WTC11 (cell line): ENCODE data around the gene ANKS3. TPM values are rescaled to one million over a fixed set of nuclear protein-coding genes. Genes with fewer than 3 reads are reported as not detected.
A peak's percentile ranks its signal among the peaks of the same experiment; 100 is the strongest.

ENCODE experiments used
- ATAC-seq: fragments of 200-7000 bp; cut with Tn5 transposase; 2 replicates; pipeline ENCODE4 v1.10.0; 2021; ENCODE audit warnings: mild to moderate bottlenecking, moderate library complexity
- CTCF ChIA-PET: fragments of 300-600 bp; sonication (Branson Sonifier 250); formaldehyde crosslinking; loops from one replicate; lab custom pipeline; 2021; ENCODE audit warnings: antibody characterized with exemption; lab: Charles Lee
- POLR2A ChIA-PET: fragments of 350-600 bp; sonication (Branson Sonifier 250); formaldehyde crosslinking; loops from one replicate; lab custom pipeline; 2021; ENCODE audit warnings: antibody characterized with exemption; lab: Charles Lee
- DNase-seq: peaks from one replicate; pipeline ENCODE4 v3.0.0; 2021; ENCODE audit warnings: low spot score
- H3K27ac Mint-ChIP-seq: 2 replicates; pipeline ENCODE4 v1.8.0; 2021; ENCODE audit warnings: mixed read lengths
- H3K27me3 Mint-ChIP-seq: 2 replicates; pipeline ENCODE4 v1.8.0; 2021; ENCODE audit warnings: low read depth, mild to moderate bottlenecking, moderate library complexity, mixed read lengths
- H3K36me3 Mint-ChIP-seq: 2 replicates; pipeline ENCODE4 v1.8.0; 2021; ENCODE audit warnings: mixed read lengths
- H3K4me1 Mint-ChIP-seq: 2 replicates; pipeline ENCODE4 v1.8.0; 2022; ENCODE audit warnings: mixed read lengths
- H3K4me3 Mint-ChIP-seq: 2 replicates; pipeline ENCODE4 v1.8.0; 2021; ENCODE audit warnings: mild to moderate bottlenecking, moderate library complexity, mixed read lengths
- H3K9me3 Mint-ChIP-seq: 2 replicates; pipeline ENCODE4 v1.8.0; 2021; ENCODE audit warnings: mixed read lengths
- CREM ChIP-seq: sonication (generic); formaldehyde crosslinking; IDR thresholded peaks from 2 replicates; pipeline ENCODE4 v1.8.1; 2022; ENCODE audit warnings: mild to moderate bottlenecking, missing genetic modification reagents, moderate library complexity
- FOXJ3 ChIP-seq: sonication (generic); formaldehyde crosslinking; IDR thresholded peaks from 2 replicates; pipeline ENCODE4 v1.9.0; 2021; ENCODE audit warnings: missing genetic modification reagents, mild to moderate bottlenecking, borderline replicate concordance
- FOXP1 ChIP-seq: sonication (generic); formaldehyde crosslinking; IDR thresholded peaks from 2 replicates; pipeline ENCODE4 v1.8.0; 2022; ENCODE audit warnings: missing genetic modification reagents, mild to moderate bottlenecking, moderate library complexity, borderline replicate concordance
- GABPB1 ChIP-seq: sonication (generic); formaldehyde crosslinking; IDR thresholded peaks from 2 replicates; pipeline ENCODE4 v1.8.1; 2023; ENCODE audit warnings: mild to moderate bottlenecking, missing genetic modification reagents
- IRF2 ChIP-seq: sonication (generic); formaldehyde crosslinking; IDR thresholded peaks from 2 replicates; pipeline ENCODE4 v1.8.0; 2022; ENCODE audit warnings: low read depth, missing genetic modification reagents, borderline replicate concordance
- NFE2L1 ChIP-seq: sonication (generic); formaldehyde crosslinking; IDR thresholded peaks from 2 replicates; pipeline ENCODE4 v1.8.1; 2023; ENCODE audit warnings: missing genetic modification reagents
- OVOL2 ChIP-seq: fragments of 250-450 bp; sonication (Bioruptor Pico); IDR thresholded peaks from 2 replicates; pipeline ENCODE4 v1.9.0; 2021; ENCODE audit warnings: mild to moderate bottlenecking, borderline replicate concordance
- PRRX2 ChIP-seq: fragments of 250-450 bp; sonication (Bioruptor Pico); IDR thresholded peaks from 2 replicates; pipeline ENCODE4 v1.8.0; 2021; ENCODE audit warnings: mild to moderate bottlenecking
- RORB ChIP-seq: fragments of 250-450 bp; sonication (Bioruptor Pico); IDR thresholded peaks from 2 replicates; pipeline ENCODE4 v1.9.0; 2021; ENCODE audit warnings: mild to moderate bottlenecking
- SMAD3 ChIP-seq: sonication (generic); formaldehyde crosslinking; IDR thresholded peaks from 2 replicates; pipeline ENCODE4 v1.8.0; 2022; ENCODE audit warnings: missing genetic modification reagents, mild to moderate bottlenecking, borderline replicate concordance
- SP1 ChIP-seq: sonication (generic); formaldehyde crosslinking; conservative IDR thresholded peaks from 2 replicates; pipeline ENCODE4 v1.8.1; 2022; ENCODE audit warnings: missing genetic modification reagents
- TEAD4 ChIP-seq: sonication (generic); formaldehyde crosslinking; IDR thresholded peaks from 2 replicates; pipeline ENCODE4 v1.8.0; 2022; ENCODE audit warnings: mild to moderate bottlenecking, missing genetic modification reagents
- ZNF232 ChIP-seq: sonication (generic); formaldehyde crosslinking; IDR thresholded peaks from 2 replicates; pipeline ENCODE4 v1.8.0; 2022; ENCODE audit warnings: mild to moderate bottlenecking, missing genetic modification reagents
- ZNF671 ChIP-seq: fragments of 250-450 bp; sonication (Bioruptor Pico); IDR thresholded peaks from 2 replicates; pipeline ENCODE4 v1.8.0; 2021; ENCODE audit warnings: mild to moderate bottlenecking
- total RNA-seq: library from RNA; stranded (reverse); gene quantifications from 3 replicates; pipeline ENCODE4 v1.2.3, GENCODE V29; 2021
- TF ChIP-seq, protein P1 (sequence below): sonication (generic); formaldehyde crosslinking; IDR thresholded peaks from 2 replicates; pipeline ENCODE4 v1.8.0; 2022; ENCODE audit warnings: mild to moderate bottlenecking, missing genetic modification reagents
- TF ChIP-seq, protein P2 (sequence below): sonication (generic); formaldehyde crosslinking; IDR thresholded peaks from 2 replicates; pipeline ENCODE4 v1.8.0; 2022; ENCODE audit warnings: missing genetic modification reagents
- TF ChIP-seq, protein P3 (sequence below): sonication (generic); formaldehyde crosslinking; IDR thresholded peaks from 2 replicates; pipeline ENCODE4 v1.8.1; 2022; ENCODE audit warnings: mild to moderate bottlenecking, moderate library complexity, missing genetic modification reagents
- TF ChIP-seq, protein P4 (sequence below): fragments of 250-450 bp; sonication (Bioruptor Pico); IDR thresholded peaks from 2 replicates; pipeline ENCODE4 v1.9.0; 2021; ENCODE audit warnings: mild to moderate bottlenecking
- TF ChIP-seq, protein P5 (sequence below): sonication (generic); formaldehyde crosslinking; IDR thresholded peaks from 2 replicates; pipeline ENCODE4 v1.8.0; 2023; ENCODE audit warnings: missing genetic modification reagents
- TF ChIP-seq, protein P6 (sequence below): sonication (generic); formaldehyde crosslinking; IDR thresholded peaks from 2 replicates; pipeline ENCODE4 v1.8.1; 2022; ENCODE audit warnings: mild to moderate bottlenecking, missing genetic modification reagents, moderate library complexity, borderline replicate concordance

ANKS3 gene
- total RNA-seq, 1 experiment from 2014 or later = 35.6 TPM

DNA sequence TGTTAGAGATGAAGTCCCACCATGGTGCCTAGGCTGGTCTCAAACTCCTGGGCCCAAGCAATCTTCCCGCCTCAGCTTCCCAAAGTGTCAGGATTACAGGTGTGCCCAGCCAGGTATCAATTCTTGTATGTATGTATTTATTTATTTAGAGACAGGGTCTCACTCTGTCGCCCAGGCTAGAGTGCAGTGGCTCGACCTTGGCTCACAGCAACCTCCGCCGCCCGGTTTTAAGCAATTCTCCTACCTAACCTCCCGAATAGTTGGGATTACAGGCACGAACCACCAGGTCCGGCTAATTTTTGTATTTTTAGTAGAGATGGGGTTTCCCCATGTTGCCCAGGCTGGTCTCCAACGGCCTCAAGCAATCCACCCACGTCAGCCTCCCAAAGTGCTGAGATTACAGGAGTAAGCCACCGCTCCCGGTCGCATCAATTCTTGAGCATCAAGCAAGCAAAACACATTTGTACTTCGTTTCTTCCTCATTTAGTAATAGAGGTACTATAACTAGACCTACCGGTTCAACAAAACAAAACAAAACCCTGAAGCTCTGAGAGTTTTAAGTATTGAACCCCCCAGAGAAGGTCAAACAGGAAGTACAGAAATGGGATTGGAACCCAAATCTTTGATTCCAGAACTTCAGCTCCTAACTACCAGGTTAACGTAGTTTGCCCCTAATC, 33.9 kb upstream of the ANKS3 start:
- ChIA-PET CTCF (interaction anchor here (0.7 to 1.5 kb wide), 9 partner anchors 8 to 273 kb away, joined by 3 to 7 read pairs (median 3); partner anchors contain the start of genes ANKS3, DNAAF8, ROGDI and SEPTIN12), POLR2A (interaction anchor here (1.4 to 3.1 kb wide), 2 partner anchors 33 to 35 kb away, joined by 7 to 16 read pairs; partner anchors contain the start of genes ANKS3, DNAAF8 and ROGDI)
- Mint-ChIP-seq H3K4me1 (peaks cover 17% of the 10 kb centered on the region), H3K27me3 (no peaks in the 10 kb centered on the region), H3K36me3 (peaks cover under 1% of the 10 kb centered on the region; the same call in 1 of the 2 replicates), H3K4me3 (peak overlapping the region; percentile 86), H3K9me3 (no peaks in the 10 kb centered on the region), H3K27ac (peak overlapping the region; percentile 99)
- ATAC-seq (no peak), DNase-seq (no peak)
- no peak for TF ChIP-seq PRRX2 (CRISPR knock-in tag)
- no peak for TF ChIP-seq SP1 (CRISPR knock-in tag)
- no peak for TF ChIP-seq SMAD3
- no peak for TF ChIP-seq TEAD4 (CRISPR knock-in tag)
- TF ChIP-seq, protein P1, sequence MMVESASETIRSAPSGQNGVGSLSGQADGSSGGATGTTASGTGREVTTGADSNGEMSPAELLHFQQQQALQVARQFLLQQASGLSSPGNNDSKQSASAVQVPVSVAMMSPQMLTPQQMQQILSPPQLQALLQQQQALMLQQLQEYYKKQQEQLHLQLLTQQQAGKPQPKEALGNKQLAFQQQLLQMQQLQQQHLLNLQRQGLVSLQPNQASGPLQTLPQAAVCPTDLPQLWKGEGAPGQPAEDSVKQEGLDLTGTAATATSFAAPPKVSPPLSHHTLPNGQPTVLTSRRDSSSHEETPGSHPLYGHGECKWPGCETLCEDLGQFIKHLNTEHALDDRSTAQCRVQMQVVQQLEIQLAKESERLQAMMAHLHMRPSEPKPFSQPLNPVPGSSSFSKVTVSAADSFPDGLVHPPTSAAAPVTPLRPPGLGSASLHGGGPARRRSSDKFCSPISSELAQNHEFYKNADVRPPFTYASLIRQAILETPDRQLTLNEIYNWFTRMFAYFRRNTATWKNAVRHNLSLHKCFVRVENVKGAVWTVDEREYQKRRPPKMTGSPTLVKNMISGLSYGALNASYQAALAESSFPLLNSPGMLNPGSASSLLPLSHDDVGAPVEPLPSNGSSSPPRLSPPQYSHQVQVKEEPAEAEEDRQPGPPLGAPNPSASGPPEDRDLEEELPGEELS (CRISPR knock-in tag) = no peak
- TF ChIP-seq, protein P2, sequence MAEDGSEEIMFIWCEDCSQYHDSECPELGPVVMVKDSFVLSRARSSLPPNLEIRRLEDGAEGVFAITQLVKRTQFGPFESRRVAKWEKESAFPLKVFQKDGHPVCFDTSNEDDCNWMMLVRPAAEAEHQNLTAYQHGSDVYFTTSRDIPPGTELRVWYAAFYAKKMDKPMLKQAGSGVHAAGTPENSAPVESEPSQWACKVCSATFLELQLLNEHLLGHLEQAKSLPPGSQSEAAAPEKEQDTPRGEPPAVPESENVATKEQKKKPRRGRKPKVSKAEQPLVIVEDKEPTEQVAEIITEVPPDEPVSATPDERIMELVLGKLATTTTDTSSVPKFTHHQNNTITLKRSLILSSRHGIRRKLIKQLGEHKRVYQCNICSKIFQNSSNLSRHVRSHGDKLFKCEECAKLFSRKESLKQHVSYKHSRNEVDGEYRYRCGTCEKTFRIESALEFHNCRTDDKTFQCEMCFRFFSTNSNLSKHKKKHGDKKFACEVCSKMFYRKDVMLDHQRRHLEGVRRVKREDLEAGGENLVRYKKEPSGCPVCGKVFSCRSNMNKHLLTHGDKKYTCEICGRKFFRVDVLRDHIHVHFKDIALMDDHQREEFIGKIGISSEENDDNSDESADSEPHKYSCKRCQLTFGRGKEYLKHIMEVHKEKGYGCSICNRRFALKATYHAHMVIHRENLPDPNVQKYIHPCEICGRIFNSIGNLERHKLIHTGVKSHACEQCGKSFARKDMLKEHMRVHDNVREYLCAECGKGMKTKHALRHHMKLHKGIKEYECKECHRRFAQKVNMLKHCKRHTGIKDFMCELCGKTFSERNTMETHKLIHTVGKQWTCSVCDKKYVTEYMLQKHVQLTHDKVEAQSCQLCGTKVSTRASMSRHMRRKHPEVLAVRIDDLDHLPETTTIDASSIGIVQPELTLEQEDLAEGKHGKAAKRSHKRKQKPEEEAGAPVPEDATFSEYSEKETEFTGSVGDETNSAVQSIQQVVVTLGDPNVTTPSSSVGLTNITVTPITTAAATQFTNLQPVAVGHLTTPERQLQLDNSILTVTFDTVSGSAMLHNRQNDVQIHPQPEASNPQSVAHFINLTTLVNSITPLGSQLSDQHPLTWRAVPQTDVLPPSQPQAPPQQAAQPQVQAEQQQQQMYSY (CRISPR knock-in tag) = no peak
- TF ChIP-seq IRF2 (CRISPR knock-in tag) = no peak
- TF ChIP-seq GABPB1 = no peak
- TF ChIP-seq, protein P3, sequence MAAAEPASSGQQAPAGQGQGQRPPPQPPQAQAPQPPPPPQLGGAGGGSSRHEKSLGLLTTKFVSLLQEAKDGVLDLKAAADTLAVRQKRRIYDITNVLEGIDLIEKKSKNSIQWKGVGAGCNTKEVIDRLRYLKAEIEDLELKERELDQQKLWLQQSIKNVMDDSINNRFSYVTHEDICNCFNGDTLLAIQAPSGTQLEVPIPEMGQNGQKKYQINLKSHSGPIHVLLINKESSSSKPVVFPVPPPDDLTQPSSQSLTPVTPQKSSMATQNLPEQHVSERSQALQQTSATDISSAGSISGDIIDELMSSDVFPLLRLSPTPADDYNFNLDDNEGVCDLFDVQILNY (CRISPR knock-in tag) = no peak
- TF ChIP-seq NFE2L1 (CRISPR knock-in tag) = no peak
- no peak for TF ChIP-seq CREM (CRISPR knock-in tag)
- TF ChIP-seq OVOL2 (CRISPR knock-in tag) = no peak
- TF ChIP-seq RORB (CRISPR knock-in tag) = no peak
- no peak for TF ChIP-seq FOXJ3
- TF ChIP-seq, protein P4, sequence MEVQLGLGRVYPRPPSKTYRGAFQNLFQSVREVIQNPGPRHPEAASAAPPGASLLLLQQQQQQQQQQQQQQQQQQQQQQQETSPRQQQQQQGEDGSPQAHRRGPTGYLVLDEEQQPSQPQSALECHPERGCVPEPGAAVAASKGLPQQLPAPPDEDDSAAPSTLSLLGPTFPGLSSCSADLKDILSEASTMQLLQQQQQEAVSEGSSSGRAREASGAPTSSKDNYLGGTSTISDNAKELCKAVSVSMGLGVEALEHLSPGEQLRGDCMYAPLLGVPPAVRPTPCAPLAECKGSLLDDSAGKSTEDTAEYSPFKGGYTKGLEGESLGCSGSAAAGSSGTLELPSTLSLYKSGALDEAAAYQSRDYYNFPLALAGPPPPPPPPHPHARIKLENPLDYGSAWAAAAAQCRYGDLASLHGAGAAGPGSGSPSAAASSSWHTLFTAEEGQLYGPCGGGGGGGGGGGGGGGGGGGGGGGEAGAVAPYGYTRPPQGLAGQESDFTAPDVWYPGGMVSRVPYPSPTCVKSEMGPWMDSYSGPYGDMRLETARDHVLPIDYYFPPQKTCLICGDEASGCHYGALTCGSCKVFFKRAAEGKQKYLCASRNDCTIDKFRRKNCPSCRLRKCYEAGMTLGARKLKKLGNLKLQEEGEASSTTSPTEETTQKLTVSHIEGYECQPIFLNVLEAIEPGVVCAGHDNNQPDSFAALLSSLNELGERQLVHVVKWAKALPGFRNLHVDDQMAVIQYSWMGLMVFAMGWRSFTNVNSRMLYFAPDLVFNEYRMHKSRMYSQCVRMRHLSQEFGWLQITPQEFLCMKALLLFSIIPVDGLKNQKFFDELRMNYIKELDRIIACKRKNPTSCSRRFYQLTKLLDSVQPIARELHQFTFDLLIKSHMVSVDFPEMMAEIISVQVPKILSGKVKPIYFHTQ (CRISPR knock-in tag) = no peak
- TF ChIP-seq ZNF671 (CRISPR knock-in tag) = no peak
- TF ChIP-seq, protein P5, sequence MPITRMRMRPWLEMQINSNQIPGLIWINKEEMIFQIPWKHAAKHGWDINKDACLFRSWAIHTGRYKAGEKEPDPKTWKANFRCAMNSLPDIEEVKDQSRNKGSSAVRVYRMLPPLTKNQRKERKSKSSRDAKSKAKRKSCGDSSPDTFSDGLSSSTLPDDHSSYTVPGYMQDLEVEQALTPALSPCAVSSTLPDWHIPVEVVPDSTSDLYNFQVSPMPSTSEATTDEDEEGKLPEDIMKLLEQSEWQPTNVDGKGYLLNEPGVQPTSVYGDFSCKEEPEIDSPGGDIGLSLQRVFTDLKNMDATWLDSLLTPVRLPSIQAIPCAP (CRISPR knock-in tag) = no peak
- no peak for TF ChIP-seq FOXP1 (CRISPR knock-in tag)
- TF ChIP-seq ZNF232 (CRISPR knock-in tag) = no peak
- TF ChIP-seq, protein P6, sequence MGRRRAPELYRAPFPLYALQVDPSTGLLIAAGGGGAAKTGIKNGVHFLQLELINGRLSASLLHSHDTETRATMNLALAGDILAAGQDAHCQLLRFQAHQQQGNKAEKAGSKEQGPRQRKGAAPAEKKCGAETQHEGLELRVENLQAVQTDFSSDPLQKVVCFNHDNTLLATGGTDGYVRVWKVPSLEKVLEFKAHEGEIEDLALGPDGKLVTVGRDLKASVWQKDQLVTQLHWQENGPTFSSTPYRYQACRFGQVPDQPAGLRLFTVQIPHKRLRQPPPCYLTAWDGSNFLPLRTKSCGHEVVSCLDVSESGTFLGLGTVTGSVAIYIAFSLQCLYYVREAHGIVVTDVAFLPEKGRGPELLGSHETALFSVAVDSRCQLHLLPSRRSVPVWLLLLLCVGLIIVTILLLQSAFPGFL = no peak
